Brain microvascular endothelial cell (primary cell): ENCODE results near the gene SUN5.
"Not testable (repeated sequence)": the region's sequence is repeated elsewhere in the genome, so short reads cannot be mapped to it uniquely, and the experiment has no call there.

Source experiments
- DNase-seq: peaks from one replicate; pipeline ENCODE4 v3.0.0-alpha.2; 2020
- H3K27ac ChIP-seq: fragments of 250-450 bp; sonication (Bioruptor Pico); 2 replicates; pipeline ENCODE4 v1.5.1; 2020; ENCODE audit warnings: mild to moderate bottlenecking, moderate library complexity
- H3K27me3 ChIP-seq: fragments of 250-450 bp; sonication (Bioruptor Pico); replicated peaks from 2 replicates; pipeline ENCODE4 v1.5.1; 2020; ENCODE audit warnings: mild to moderate bottlenecking
- H3K36me3 ChIP-seq: fragments of 250-450 bp; sonication (Bioruptor Pico); replicated peaks from 2 replicates; pipeline ENCODE4 v1.5.1; 2020; ENCODE audit warnings: mild to moderate bottlenecking
- H3K4me3 ChIP-seq: 2 replicates; pipeline ENCODE4 v1.5.1; 2011; ENCODE audit warnings: low read depth, mild to moderate bottlenecking, control low read depth, low read length, moderate library complexity
- CTCF ChIP-seq: IDR thresholded peaks from 2 replicates; pipeline ENCODE4 v1.5.1; 2011; ENCODE audit warnings: low read depth, mild to moderate bottlenecking, moderate library complexity, low read length, control low read depth, inconsistent platforms; ENCODE audit errors: missing control alignments
- in situ Hi-C: cut with HindIII; loops from 2 replicates; pipeline ENCODE4 v1.10.0; 2017; ENCODE audit warnings: low sequenced_read_pairs, low pct_ligation_motif_present

The SUN5 gene

DNA sequence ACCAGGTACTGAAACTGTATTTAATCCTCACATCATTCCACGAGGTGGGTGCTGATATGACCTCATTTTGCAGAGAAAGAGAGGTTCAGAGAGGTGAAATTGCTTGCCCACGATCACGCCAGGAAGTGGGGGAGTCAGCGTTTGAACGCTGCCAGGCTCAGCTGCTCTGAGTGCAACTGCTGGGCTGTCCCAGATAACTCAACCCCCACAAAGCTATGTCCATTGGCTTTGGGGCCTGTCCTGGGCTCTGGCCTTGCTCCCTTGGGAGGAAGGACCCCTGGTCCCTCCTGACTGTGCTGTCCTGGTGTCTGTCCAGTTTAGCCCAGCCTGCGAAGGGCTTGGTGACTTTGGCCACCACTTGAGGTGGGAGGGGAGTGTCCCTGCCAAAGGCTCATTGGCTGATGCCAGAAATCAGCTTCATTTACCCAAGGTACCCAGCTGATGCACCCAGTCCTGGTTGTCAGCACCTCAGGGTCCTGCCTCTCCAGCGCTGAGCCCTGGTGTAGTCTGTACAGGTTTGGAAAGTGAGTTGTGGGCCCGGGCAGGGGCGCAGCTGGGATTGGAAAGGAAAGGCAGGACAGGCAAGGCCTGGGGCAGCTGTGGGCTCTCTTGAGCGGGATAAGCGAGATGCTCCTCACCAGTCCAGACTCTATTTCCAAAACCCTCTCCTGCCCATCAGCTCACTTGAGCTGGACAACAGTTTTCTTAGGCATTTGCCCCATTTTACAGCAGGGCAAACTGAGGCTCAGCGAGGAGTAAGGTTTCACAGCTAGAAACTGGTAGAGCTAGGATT is 38.5 kb downstream of the SUN5 start:
- no peak for DNase-seq
- Histone ChIP-seq H3K27ac (no peak overlapping the region), H3K4me3 (no peak overlapping the region), H3K36me3 (no peaks in the 10 kb centered on the region), H3K27me3 (no peaks in the 10 kb centered on the region)
- in situ Hi-C loops = no loop called here
- TF ChIP-seq CTCF = no peak

DNA sequence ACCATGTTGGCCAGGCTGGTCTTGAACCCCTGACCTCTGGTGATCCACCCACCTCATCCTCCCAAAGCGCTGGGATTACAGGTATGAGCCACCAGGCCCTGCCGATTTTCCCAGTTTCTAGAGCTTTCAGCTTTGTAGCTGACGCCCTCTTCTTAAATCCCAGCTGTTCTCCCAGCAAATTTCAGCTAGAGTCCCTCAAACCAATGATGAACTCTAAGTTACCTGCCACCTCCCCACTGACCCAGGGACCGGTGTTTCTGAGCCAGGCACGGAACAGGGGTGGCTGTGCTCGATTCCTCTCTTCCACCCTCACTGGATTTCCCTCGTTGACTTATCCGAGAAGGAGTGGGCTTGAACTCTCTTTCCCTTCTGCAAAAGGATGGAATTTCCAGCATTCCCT is 39.1 kb downstream of the SUN5 start:
- no peak overlapping the region for H3K27ac ChIP-seq
- in situ Hi-C loops = no loop called here
- H3K36me3 ChIP-seq = no peaks in the 10 kb centered on the region
- H3K4me3 ChIP-seq = no peak overlapping the region
- no peak for TF ChIP-seq CTCF
- no peak for DNase-seq
- no peaks in the 10 kb centered on the region for H3K27me3 ChIP-seq

GRCh38 chr20:32964575-32964974 is 39.7 kb downstream of the SUN5 start:
- TF ChIP-seq CTCF = no peak
- no peak for DNase-seq
- in situ Hi-C loops = no loop called here
- no peak overlapping the region for H3K4me3 ChIP-seq
- no peaks in the 10 kb centered on the region for H3K27me3 ChIP-seq
- H3K27ac ChIP-seq = no peak overlapping the region
- H3K36me3 ChIP-seq = no peaks in the 10 kb centered on the region

DNA sequence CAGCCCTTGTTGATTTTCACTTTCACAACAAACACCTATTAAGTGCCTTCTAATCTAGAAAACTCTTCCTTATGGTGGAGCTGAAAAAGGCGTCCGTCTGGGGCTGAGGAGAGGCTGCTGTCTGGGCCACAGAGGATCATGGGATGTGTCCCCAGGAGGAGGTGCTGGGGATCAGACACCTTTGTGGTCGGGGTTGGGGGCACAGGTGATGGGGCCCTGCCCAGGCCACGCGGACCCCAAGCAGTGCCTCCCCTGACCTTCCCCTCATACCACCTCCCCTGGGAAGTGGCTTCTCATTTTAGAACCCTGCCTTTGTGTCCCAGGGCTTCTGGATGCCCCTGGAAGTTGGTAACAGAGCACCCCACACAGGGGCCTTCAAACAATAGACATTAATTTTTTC is 41.1 kb downstream of the SUN5 start:
- Histone ChIP-seq H3K4me3 (no peak overlapping the region), H3K36me3 (no peaks in the 10 kb centered on the region), H3K27me3 (no peaks in the 10 kb centered on the region), H3K27ac (no peak overlapping the region)
- TF ChIP-seq CTCF = no peak
- no peak for DNase-seq
- in situ Hi-C loops = no loop called here

DNA sequence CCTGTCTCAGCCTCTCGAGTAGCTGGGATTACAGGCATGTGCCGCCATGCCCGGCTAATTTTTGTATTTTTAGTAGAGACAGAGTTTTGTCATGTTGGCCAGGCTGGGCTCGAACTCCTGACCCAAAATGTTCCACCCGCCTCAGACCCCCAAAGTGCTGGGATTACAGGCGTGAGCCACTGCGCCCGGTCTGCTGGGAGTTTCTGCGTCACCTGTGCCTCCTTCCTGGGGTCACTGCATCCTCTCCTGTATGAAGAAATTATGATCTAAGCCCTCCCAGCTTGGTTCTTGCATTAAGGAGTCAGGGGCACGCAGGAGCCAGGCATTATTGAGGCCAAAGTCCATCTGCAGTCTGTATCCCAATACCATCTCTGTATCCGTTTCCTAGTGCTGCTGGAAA is 41.6 kb downstream of the SUN5 start:
- H3K36me3 ChIP-seq, in situ Hi-C loops, H3K4me3 ChIP-seq, H3K27ac ChIP-seq, DNase-seq, H3K27me3 ChIP-seq: not testable (repeated sequence)

- Histone ChIP-seq H3K27ac (no peak overlapping the region), H3K36me3 (no peaks in the 10 kb centered on the region), H3K4me3 (no peak overlapping the region), H3K27me3 (no peaks in the 10 kb centered on the region)
- DNase-seq = no peak
- no peak for TF ChIP-seq CTCF
- in situ Hi-C loops = no loop called here
These were observed 42.2 kb downstream of the SUN5 start for GRCh38 chr20:32962053-32962452.
